AG10803 (cell line): ENCODE measurements around the gene ABCB8.

Experiments used
- DNase-seq: peaks from one replicate; pipeline ENCODE4 v3.0.0; 2010; ENCODE audit warnings: low read depth
- H3K4me3 ChIP-seq: 2 replicates; pipeline ENCODE4 v1.5.1; 2011; ENCODE audit warnings: mild to moderate bottlenecking, low read length, control low read depth
- TF ChIP-seq, protein P1 (sequence below): conservative IDR thresholded peaks from 2 replicates; pipeline ENCODE4 v1.5.1; 2011; ENCODE audit warnings: mild to moderate bottlenecking, low read length, control low read depth, inconsistent platforms

Gene ABCB8

DNA sequence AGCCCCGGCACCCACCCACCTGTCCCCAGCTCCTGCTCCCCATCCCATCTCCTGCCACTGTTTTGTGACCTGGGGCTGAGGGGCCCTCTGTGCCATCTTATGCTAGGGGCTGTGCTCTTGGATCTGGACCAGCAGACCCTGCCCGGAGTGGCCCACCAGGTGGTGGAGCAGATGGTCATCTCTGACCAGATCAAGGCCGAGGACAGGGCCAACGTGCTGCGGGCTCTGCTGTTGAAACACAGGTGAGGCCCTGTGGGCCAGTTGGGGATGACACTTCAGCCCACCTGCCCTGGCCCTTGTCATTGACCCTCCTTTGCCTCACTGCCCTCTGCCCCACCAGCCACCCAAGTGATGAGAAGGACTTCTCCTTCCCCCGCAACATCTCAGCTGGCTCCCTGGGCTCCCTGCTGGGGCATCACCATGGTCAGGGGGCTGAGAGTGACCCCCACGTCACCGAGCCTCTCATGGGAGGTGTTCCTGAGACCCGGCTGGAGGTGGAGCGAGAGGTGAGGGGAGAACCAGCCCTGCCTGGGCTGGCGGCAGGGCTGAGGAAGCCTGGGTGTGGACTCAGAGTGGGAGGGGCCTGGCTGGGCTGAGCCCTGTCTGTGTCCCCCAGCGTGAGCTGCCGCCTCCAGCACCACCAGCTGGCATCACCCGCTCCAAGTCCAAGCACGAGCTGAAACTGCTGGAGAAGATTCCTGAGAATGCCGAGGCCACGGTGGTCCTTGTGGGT lies 41.8 kb downstream of the ABCB8 start:
- DNase-seq = no peak
- TF ChIP-seq, protein P1, sequence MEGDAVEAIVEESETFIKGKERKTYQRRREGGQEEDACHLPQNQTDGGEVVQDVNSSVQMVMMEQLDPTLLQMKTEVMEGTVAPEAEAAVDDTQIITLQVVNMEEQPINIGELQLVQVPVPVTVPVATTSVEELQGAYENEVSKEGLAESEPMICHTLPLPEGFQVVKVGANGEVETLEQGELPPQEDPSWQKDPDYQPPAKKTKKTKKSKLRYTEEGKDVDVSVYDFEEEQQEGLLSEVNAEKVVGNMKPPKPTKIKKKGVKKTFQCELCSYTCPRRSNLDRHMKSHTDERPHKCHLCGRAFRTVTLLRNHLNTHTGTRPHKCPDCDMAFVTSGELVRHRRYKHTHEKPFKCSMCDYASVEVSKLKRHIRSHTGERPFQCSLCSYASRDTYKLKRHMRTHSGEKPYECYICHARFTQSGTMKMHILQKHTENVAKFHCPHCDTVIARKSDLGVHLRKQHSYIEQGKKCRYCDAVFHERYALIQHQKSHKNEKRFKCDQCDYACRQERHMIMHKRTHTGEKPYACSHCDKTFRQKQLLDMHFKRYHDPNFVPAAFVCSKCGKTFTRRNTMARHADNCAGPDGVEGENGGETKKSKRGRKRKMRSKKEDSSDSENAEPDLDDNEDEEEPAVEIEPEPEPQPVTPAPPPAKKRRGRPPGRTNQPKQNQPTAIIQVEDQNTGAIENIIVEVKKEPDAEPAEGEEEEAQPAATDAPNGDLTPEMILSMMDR = no peak
- H3K4me3 ChIP-seq = no peak overlapping the region

GRCh38 chr7:151070574-151070960 lies 42.3 kb downstream of the ABCB8 start:
- no peak overlapping the region for H3K4me3 ChIP-seq
- no peak for DNase-seq
- TF ChIP-seq, protein P1 = no peak

GRCh38 chr7:151071032-151071866 lies 43.0 kb downstream of the ABCB8 start:
- no peak for DNase-seq
- TF ChIP-seq, protein P1 = no peak
- no peak overlapping the region for H3K4me3 ChIP-seq

DNA sequence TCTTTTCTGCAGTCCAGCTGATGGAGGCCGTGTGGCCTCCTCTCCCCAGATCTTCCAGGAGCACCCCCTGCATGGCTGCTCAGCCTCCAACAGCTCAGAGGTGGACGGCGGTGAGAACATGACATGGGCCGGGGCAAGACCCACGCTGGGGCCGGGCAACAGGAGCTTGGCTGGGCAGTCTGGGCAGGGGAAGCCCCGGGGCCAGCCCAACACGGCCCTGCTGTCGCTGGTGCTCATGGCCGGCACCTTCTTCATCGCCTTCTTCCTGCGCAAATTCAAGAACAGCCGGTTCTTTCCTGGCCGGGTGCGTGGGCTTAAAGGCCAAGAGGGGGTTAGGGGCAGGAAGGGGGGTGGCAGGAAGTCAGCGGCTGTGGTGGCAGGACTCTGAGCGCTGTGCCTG lies 45.7 kb downstream of the ABCB8 start:
- H3K4me3 ChIP-seq = no peak overlapping the region
- TF ChIP-seq, protein P1 = no peak
- no peak for DNase-seq

DNA sequence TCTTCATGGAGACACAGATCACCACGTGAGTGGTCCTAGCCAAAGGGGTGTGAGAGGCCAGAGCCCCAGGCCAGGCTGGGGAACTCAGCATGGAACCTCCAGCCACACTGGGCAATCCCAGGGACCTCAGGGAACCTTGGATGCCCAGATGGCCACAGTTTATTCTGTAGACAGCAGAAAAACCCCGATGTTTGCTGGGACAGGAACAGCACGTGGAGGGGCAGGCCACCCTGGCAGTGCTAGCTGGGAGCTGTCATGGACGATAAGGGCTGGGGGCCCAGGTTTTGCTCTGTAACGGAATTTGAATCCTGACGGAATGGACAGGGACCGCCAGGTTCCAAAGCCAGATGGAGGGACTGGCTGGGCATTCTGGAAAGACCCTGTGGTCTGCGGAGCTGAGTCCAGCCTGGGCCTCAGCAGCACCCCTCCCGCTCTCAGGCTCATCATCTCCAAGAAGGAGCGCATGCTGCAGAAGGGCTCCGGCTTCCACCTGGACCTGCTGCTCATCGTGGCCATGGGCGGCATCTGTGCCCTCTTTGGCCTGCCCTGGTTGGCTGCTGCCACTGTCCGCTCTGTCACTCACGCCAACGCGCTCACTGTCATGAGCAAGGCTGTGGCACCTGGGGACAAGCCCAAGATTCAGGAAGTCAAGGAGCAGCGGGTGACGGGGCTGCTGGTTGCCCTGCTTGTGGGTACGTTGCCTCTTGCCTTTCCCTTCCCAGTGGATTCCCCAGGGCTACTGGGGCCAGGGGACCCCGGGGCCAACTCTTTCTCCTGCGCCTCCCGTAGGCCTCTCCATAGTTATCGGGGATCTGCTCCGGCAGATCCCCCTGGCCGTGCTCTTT lies 46.8 kb downstream of the ABCB8 start:
- DNase-seq = no peak
- no peak overlapping the region for H3K4me3 ChIP-seq
- TF ChIP-seq, protein P1 = no peak

DNA sequence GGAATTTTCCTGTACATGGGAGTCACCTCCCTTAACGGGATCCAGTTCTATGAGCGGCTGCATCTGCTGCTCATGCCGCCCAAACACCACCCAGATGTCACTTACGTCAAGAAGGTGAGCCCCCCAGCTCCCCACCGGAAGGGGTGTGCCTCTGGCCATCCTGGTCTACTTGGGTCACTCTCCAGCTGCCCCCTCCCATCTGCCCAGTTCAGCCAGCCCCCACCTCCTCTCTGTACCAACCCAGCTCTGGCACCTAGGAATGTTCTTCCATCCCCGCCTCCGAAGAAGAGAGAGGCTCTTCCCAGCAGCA lies 47.4 kb downstream of the ABCB8 start:
- DNase-seq = no peak
- TF ChIP-seq, protein P1 = no peak
- no peak overlapping the region for H3K4me3 ChIP-seq
